Activated CD8-positive, alpha-beta memory T cell treated with anti-CD3 and anti-CD28 coated beads for 48 hours (primary cell): ENCODE data around the gene CCS.
"Not testable (repeated sequence)": the region's sequence is repeated elsewhere in the genome, so short reads cannot be mapped to it uniquely, and the experiment has no call there.

Source experiments
- DNase-seq, 3 experiments: peaks; one replicate each; pipeline ENCODE4 v3.0.0-alpha.2; 2020; ENCODE audit warnings: low read depth in 2 of 3, low spot score in 2 of 3

The CCS gene

DNA sequence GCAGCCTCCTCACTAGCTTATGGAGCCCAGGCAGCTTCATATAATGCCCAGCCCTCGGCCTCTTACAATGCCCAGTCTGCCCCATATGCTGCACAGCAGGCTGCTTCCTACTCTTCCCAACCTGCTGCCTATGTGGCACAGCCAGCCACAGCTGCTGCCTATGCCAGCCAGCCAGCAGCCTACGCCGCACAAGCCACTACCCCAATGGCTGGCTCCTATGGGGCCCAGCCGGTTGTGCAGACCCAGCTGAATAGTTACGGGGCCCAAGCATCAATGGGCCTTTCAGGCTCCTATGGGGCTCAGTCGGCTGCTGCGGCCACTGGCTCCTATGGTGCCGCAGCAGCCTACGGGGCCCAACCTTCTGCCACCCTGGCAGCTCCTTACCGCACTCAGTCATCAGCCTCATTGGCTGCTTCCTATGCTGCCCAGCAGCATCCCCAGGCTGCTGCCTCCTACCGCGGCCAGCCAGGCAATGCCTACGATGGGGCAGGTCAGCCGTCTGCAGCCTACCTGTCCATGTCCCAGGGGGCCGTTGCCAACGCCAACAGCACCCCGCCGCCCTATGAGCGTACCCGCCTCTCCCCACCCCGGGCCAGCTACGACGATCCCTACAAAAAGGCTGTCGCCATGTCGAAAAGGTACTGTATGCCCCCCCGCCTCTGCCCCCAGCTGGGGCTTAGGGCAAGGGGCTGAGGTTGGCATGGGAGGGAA is 32.2 kb downstream of the CCS start:
- no peak for DNase-seq

GRCh38 chr11:66625752-66626149 is 32.8 kb downstream of the CCS start:
- no peak for DNase-seq

DNA sequence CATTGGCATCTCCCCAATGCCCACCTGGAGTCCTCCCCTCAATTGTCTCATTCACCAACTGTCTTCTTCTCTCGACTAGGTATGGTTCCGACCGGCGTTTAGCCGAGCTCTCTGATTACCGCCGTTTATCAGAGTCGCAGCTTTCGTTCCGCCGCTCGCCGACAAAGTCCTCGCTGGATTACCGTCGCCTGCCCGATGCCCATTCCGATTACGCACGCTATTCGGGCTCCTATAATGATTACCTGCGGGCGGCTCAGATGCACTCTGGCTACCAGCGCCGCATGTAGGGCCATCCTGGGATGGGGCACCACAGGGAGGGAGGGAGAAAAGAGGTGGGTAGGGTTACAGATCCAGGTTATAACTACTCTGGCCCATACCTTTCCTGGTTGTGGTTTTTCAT is 33.4 kb downstream of the CCS start:
- DNase-seq: no peak

GRCh38 chr11:66626926-66627325 is 33.9 kb downstream of the CCS start:
- no peak for DNase-seq

DNA sequence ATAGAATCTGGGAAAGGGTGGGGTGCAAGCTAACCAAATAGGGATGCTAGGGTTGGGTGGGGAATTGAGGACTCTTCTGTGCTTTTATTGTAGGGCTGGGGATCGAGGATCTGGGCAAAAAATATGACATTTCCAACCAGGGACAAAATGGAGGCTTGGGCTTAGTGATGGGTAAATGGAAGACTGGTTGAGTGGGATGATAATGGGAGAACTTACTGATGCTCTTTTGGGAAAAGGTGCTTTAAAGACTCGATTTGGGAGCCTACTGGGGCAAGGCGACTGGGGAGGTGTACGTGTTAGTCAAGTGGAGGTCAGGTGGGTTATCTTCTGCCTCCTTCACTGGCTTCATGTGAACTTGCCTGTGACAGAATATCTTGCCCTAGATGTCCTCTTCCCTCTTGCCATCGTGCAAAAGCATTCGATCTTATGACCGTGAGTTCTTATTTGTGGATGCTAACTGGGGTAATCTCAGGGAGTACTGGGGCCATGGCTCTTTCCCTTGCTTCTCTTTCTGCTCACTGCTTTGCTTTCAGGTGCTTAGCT is 35.1 kb downstream of the CCS start:
- no peak for DNase-seq

GRCh38 chr11:66629356-66629755 is 36.4 kb downstream of the CCS start:
- no peak for DNase-seq

DNA sequence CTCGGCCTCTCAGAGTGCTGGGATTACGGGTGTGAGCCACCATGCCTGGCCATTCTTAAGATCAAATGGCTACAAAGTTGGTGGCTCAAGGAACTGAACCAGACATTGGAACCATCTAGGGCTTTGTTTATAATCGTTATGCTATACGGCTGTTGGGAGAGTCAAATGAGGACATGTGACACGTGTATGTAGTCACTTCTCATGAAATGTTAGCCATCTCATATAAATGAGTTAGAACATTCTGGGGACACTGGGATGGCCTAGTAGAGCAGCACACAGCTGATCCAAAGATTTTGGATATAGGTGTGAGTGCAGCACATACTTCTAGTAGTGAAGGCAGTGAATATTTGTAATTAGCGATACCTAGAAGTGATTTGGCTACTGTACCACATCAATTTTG is 38.9 kb downstream of the CCS start:
- no peak for DNase-seq

GRCh38 chr11:66632952-66633351 is 40.0 kb downstream of the CCS start:
- DNase-seq: no peak

DNA sequence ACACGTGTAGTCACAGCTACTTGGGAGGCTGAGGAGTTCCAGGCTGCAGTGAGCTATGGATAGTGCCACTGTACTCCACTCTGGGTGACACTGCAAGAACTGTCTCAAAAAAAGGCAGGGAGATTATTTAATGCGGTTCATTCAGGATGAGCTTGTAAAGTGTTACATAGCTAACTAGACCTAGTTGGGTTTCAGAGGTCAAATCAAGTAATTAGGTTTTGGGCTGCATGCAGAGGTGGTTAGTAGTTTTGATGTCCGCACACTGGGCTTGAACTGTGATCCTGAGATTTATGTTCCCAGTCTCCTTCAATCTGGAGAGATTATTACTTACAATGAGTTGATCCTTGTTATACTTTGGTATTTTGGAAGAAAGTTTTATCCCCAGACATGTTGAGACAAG is 43.4 kb downstream of the CCS start:
- no peak for DNase-seq

DNA sequence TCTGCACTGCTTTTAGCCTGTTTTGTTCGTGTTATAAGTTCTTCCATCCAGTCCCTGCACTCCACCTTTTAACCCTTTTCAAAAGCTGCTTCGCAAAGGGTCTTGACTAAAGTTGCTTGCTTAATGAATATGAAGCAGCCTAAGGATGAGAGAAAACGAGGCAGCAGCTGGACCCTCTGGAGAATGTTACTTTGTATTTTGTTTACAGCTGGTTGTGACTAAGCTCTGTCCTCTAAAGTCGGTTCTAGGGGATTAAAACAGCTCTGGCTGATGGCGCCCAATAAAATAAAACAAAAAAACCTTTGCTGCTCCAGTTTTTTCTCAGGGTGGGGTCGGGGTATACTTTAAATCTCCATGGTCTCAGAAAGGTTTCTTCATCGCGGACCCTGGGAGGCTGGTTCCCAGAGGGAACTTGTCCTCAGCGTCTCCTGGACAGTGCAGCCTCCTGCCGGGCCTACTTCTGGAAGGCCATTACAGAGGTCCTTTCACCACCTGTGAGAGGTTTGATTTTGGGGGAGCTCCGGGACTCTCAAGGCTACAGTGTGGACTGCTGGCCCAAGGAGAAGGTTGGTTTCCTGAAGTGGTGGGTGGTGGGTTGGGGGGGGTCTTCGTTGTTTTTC is 44.7 kb downstream of the CCS start:
- no peak for DNase-seq

GRCh38 chr11:66638177-66639065 is 45.4 kb downstream of the CCS start, which contains the start of gene RBM4:
Gene RBM4, plus strand, starts transcription at chr11:66638703. Its CDS starts 1,009 bp downstream, at chr11:66639712.
- DNase-seq: peak; percentile 68 to 89 (median 88)

GRCh38 chr11:66639066-66639813 is 46.3 kb downstream of the CCS start:
- DNase-seq: no peak

DNA sequence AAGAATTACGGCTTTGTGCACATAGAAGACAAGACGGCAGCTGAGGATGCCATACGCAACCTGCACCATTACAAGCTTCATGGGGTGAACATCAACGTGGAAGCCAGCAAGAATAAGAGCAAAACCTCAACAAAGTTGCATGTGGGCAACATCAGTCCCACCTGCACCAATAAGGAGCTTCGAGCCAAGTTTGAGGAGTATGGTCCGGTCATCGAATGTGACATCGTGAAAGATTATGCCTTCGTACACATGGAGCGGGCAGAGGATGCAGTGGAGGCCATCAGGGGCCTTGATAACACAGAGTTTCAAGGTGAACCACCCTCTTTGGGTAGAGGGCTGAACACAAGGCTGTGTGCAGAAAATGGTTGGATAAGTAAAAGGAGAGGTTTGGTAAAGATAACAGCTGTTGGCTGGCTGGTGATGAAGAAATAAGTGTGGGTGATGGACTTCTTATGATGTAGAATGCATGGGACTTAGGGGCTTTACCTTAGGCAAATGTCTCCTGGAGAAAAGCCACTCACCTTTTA is 46.9 kb downstream of the CCS start:
- DNase-seq: not testable (repeated sequence)

DNA sequence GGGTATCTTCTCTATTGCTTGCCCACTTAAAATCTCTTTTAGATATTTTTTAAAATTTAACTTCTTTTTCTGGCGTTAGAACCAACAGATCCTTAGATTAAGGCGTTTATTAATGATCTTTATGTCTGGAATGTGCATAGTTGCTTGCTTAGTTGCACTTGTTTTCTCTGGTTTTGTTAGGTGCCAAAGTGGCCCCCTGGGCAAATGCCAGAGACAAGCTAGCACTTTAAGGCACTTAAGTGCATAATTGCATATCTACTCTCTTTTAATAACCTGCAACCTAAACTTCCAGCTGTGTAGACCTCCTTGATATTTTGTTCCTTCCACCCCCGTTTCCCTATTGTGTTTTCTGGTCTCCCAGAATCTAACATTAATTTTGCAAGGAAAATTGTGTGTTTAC is 48.8 kb downstream of the CCS start:
- DNase-seq: no peak

DNA sequence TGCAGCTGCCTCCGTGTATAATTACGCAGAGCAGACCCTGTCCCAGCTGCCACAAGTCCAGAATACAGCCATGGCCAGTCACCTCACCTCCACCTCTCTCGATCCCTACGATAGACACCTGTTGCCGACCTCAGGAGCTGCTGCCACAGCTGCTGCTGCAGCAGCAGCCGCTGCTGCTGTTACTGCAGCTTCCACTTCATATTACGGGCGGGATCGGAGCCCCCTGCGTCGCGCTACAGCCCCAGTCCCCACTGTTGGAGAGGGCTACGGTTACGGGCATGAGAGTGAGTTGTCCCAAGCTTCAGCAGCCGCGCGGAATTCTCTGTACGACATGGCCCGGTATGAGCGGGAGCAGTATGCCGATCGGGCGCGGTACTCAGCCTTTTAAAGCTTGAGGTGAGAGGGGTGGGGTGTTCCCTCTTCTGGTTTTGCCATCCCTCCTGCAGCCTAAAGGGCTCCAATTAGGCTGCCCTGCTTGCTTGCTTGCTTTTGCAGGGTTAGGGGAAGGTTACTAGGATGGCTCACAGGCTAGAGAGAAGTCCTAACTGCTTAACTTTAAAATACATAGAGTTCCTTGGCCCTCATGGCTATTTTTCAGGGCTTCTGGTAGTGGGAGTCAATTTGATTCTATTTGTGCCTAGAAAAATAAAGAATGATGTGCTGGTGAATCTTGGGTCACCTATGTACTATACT is 50.9 kb downstream of the CCS start:
- DNase-seq: no peak

- no peak for DNase-seq
Observed at GRCh38 chr11:66646828-66647227, 53.8 kb downstream of the CCS start.

DNA sequence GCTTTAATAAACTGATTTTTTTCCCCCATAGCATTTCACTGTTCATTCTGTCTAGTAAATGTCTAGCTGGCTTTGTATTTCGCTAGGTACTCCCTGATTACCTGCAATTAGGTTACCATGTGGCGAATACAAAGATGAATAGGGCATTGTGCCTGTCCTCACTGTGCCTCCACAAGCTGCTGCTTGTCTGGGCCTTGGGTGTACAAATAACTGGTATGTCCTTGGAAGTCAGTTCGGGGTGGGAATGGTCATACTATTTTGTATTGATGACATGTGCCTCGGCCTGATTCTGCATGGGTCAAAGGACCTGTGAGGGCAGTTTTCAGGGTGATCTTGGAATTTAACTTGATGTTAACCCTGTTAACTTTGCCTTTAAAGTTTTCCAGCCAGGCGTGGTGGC is 56.9 kb downstream of the CCS start:
- no peak for DNase-seq

DNA sequence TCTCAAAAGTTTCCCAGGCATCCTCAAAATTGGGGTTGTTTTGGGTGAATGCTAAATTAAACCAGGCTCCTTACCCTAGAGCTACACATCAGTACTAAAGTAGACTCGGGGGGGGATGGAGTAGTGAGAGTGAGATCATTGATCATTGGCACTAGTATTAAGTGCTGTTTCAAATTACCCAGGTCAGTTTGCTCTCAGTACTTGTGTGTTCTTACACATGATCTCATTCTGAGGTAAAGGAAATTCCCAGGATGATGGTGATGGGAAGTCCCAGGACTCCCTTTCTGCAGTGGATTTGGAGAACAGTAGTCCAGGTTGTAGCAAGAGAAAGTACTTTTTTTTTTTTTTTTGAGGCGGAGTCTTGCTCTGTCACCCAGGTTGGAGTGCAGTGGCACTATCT is 58.0 kb downstream of the CCS start:
- DNase-seq: no peak

DNA sequence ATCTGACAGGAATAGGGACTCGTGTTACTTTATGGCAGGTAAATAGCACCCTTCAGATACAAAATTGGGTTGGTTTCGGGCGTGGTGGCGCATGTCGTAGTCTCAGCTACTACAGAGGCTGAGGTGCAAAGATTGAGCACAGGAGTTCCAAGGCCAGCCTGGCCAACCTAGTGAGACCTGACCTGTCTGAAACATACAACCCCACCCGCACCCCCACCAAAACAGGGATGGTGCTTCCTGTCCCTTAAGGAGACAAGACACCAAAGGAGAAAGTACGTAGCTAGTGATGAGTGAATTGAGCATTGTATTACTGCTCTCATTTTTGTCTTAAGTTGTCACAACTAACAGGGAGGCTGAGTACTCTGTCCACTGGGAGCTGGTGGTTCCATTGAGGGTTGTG is 59.7 kb downstream of the CCS start:
- DNase-seq: no peak

DNA sequence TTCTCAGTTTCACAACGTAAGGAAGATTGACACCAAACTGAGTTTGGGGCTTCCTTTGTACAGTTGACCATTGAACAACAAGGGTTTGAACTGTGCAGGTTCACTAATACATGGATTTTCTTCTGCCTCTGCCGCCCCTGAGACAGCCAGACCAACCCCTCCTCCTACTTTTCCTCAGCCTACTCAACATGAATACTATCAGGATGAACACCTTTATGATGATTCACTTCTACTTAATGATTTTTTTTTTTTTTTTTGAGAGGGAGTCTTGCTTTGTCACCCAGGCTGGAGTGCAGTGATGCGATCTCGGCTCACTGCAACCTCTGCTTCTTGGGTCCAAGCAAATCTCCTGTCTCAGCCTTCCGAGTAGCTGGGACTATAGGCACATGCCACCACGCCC is 60.1 kb downstream of the CCS start:
- DNase-seq: no peak
